Kidney (tissue), 14 donors: ENCODE results near the gene STEAP3. TPM values are rescaled to one million over a fixed set of nuclear protein-coding genes. Genes with fewer than 3 reads are reported as not detected.

Experiments
- DNase-seq, 5 donors: peaks; one replicate each; pipeline ENCODE4 v3.0.0-alpha.2; 2013 to 2020
- FAIRE-seq: peaks from 2 replicates; lab custom pipeline; 2012; peaks lifted over from hg19 to GRCh38; lab: Jason Lieb, UNC
- H3K27ac ChIP-seq, 2 donors: one replicate each; pipeline ENCODE4 v1.7.0; 2013; ENCODE audit warnings: low read depth in 2 of 2, low read length in 2 of 2, inconsistent platforms in 1 of 2
- H3K27me3 ChIP-seq: one replicate; pipeline ENCODE4 v1.7.1; 2013; ENCODE audit warnings: low read length, inconsistent platforms; ENCODE audit not compliant: control insufficient read depth, insufficient read depth
- H3K36me3 ChIP-seq, 3 donors: one replicate each; pipeline versions ENCODE4 v1.7.0 to v1.7.1; 2013; ENCODE audit warnings: low read length in 3 of 3, control low read depth in 1 of 3, inconsistent platforms in 1 of 3; ENCODE audit not compliant: insufficient read depth in 3 of 3, control insufficient read depth in 2 of 3
- H3K4me1 ChIP-seq, 3 donors: one replicate each; pipeline versions ENCODE4 v1.7.0 to v1.7.1; 2013; ENCODE audit warnings: low read length in 3 of 3, inconsistent platforms in 1 of 3, low read depth in 1 of 3; ENCODE audit not compliant: control insufficient read depth in 2 of 3, insufficient read depth in 2 of 3
- H3K4me3 ChIP-seq, 3 donors: one replicate each; pipeline versions ENCODE4 v1.7.0 to v1.8.1; 2013; ENCODE audit warnings: low read length in 3 of 3, control low read depth in 1 of 3, inconsistent platforms in 1 of 3
- H3K9ac ChIP-seq, 3 donors: one replicate each; pipeline versions ENCODE4 v1.7.0 to v1.7.1; 2013; ENCODE audit warnings: low read length in 3 of 3, control low read depth in 1 of 3, inconsistent platforms in 1 of 3
- H3K9me3 ChIP-seq, 3 donors: one replicate each; pipeline versions ENCODE4 v1.7.0 to v1.7.1; 2013; ENCODE audit warnings: low read length in 3 of 3, control low read depth in 1 of 3, inconsistent platforms in 1 of 3; ENCODE audit not compliant: control insufficient read depth in 2 of 3, insufficient read depth in 1 of 3
- intact Hi-C: fragments of 100-400 bp; cut with DNase I; formaldehyde crosslinking; loops from one replicate; pipeline ENCODE4 v1.11.1; 2022
- polyA plus RNA-seq: library from polyadenylated mRNA; stranded (reverse); fragments of 350-450 nt; fragmentation: Illumina TruSeq; extraction: RNeasy Lipid Tissue Mini Kit (QIAGEN cat#74804); gene quantifications from one replicate; pipeline ENCODE4 v1.2.3, GENCODE V29; 2014; ENCODE audit warnings: low read depth, low replicate concordance; ENCODE audit not compliant: insufficient read depth
- total RNA-seq: library from RNA; stranded (reverse); fragmentation: NEBNext Ultra II Directional; extraction: Animal tissue kit (Norgen Biotek cat#: 25700); gene quantifications from one replicate; pipeline ENCODE4 v1.2.1, GENCODE V29; 2021
- TF ChIP-seq, protein P1 (sequence below): IDR thresholded peaks from 3 replicates; pipeline ENCODE4 v1.5.1; 2012; ENCODE audit warnings: mild to moderate bottlenecking, moderate library complexity, borderline replicate concordance; ENCODE audit not compliant: insufficient read depth; ENCODE audit errors: extremely low read depth
- donor health status: control.
- donor health status: control.
- donor health status: control.
- donor health status: control.
- donor health status: control.
- donor health status: DM: yes; HTN: yes; CAD: no.
- donor health status: Normal renal cell carcinoma (clear cell type).

Gene STEAP3
- total and polyA plus RNA-seq, 2 donors from 2014 or later, result 6.7 to 25.4 TPM

DNA sequence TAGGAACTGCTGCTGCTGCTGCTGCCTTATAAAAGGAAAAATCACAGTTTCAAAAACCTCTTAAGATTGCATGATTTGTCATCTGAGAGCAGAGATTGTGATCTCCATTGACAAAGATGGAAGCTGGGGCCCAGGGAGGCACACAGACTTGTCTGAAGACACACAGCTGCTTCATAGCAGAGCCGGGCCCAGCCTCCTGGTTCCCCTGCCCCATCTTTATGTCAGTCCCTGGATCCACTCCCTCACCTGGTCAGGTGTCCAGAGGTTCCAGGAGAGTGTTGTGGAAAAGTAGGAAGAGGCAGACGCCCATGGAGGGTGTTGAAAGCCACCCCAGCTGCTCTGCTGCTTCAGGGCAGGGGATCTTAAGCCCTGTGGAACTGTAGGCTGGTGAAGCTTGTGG, 20.0 kb downstream of the STEAP3 start:
- Histone ChIP-seq H3K27me3 (no peaks in the 10 kb centered on the region), H3K9me3 (no peaks in the 10 kb centered on the region), H3K4me3 (no peak overlapping the region), H3K36me3 (no peaks in the 10 kb centered on the region), H3K27ac (no peak overlapping the region), H3K9ac (no peak overlapping the region), H3K4me1 (peaks cover 0 to 6% (median 0%) of the 10 kb centered on the region in 3 donors)
- DNase-seq, result peak in 1 of 5 donors; percentile 48
- TF ChIP-seq, protein P1, sequence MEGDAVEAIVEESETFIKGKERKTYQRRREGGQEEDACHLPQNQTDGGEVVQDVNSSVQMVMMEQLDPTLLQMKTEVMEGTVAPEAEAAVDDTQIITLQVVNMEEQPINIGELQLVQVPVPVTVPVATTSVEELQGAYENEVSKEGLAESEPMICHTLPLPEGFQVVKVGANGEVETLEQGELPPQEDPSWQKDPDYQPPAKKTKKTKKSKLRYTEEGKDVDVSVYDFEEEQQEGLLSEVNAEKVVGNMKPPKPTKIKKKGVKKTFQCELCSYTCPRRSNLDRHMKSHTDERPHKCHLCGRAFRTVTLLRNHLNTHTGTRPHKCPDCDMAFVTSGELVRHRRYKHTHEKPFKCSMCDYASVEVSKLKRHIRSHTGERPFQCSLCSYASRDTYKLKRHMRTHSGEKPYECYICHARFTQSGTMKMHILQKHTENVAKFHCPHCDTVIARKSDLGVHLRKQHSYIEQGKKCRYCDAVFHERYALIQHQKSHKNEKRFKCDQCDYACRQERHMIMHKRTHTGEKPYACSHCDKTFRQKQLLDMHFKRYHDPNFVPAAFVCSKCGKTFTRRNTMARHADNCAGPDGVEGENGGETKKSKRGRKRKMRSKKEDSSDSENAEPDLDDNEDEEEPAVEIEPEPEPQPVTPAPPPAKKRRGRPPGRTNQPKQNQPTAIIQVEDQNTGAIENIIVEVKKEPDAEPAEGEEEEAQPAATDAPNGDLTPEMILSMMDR, result no peak
- FAIRE-seq, result no peak
- intact Hi-C loops, result no loop called here

DNA sequence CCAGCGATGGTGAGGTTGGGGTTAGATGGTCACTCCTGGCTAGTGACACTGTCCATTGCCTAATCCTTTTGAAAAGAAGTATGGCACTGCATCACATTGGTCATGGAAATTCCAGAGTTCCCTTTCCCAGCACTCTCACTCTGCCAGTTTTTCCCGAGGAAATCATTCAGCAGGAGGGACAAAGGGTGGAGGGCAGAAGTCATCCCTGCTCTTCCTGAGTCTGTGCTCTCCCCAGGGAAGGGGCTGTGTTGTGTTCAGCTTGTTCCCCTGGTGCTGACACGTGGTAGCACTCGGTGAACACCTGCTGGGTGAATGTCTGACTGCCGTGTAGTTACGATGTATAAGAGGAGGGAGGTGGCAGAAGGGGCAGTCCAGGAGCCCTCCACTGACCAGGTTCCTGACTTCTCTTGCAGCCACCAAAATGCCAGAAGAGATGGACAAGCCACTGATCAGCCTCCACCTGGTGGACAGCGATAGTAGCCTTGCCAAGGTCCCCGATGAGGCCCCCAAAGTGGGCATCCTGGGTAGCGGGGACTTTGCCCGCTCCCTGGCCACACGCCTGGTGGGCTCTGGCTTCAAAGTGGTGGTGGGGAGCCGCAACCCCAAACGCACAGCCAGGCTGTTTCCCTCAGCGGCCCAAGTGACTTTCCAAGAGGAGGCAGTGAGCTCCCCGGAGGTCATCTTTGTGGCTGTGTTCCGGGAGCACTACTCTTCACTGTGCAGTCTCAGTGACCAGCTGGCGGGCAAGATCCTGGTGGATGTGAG, 21.6 kb downstream of the STEAP3 start:
- Histone ChIP-seq H3K27me3 (no peaks in the 10 kb centered on the region), H3K4me1 (peaks cover 0 to 5% (median 0%) of the 10 kb centered on the region in 3 donors), H3K9ac (no peak overlapping the region), H3K36me3 (no peaks in the 10 kb centered on the region), H3K9me3 (no peaks in the 10 kb centered on the region), H3K4me3 (no peak overlapping the region), H3K27ac (no peak overlapping the region)
- intact Hi-C loops, result no loop called here
- TF ChIP-seq, protein P1, result no peak
- FAIRE-seq (no peak), DNase-seq (peak in 1 of 5 donors; percentile 51)

DNA sequence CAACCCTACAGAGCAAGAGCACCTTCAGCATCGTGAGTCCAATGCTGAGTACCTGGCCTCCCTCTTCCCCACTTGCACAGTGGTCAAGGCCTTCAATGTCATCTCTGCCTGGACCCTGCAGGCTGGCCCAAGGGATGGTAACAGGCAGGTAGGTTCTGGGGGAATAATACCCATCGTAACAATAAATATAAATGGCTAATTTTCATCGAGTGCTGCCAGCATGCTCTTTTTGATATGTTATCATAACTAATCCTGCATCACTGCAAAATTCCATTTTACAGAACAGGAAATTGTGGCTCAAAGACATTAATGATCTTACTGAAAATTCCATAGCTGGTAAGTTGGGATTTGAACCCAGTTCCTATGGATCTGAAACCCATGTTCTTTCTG, 22.2 kb downstream of the STEAP3 start:
- no peak for FAIRE-seq
- Histone ChIP-seq H3K27ac (no peak overlapping the region), H3K9ac (no peak overlapping the region), H3K36me3 (no peaks in the 10 kb centered on the region), H3K4me3 (no peak overlapping the region), H3K9me3 (no peaks in the 10 kb centered on the region), H3K27me3 (no peaks in the 10 kb centered on the region), H3K4me1 (no peaks in the 10 kb centered on the region)
- intact Hi-C loops, result no loop called here
- no peak for DNase-seq
- TF ChIP-seq, protein P1, result no peak
